IPS DF 6.9 (cell line): ENCODE results near the gene CDK19.
"Not testable (repeated sequence)": the region's sequence is repeated elsewhere in the genome, so short reads cannot be mapped to it uniquely, and the experiment has no call there.

Experiments used
- DNase-seq: peaks from one replicate; pipeline ENCODE4 v3.0.0-alpha.2; 2013; ENCODE audit warnings: low read depth, low spot score
- H3K27ac ChIP-seq: one replicate; pipeline ENCODE4 v1.5.1; 2013; ENCODE audit warnings: low read length, control low read depth
- H3K27me3 ChIP-seq: 2 replicates; pipeline ENCODE4 v1.6.1; 2013; ENCODE audit warnings: mild to moderate bottlenecking, low read length; ENCODE audit not compliant: control insufficient read depth, insufficient read depth
- H3K36me3 ChIP-seq: 2 replicates; pipeline ENCODE4 v1.6.1; 2013; ENCODE audit warnings: low read length; ENCODE audit not compliant: control insufficient read depth, insufficient read depth
- H3K4me1 ChIP-seq: 2 replicates; pipeline ENCODE4 v1.6.1; 2013; ENCODE audit warnings: low read length; ENCODE audit not compliant: control insufficient read depth, insufficient read depth
- H3K4me3 ChIP-seq: 2 replicates; pipeline ENCODE4 v1.5.1; 2013; ENCODE audit warnings: mild to moderate bottlenecking, low read length
- H3K9me3 ChIP-seq: 2 replicates; pipeline ENCODE4 v1.6.1; 2013; ENCODE audit warnings: low read length, inconsistent platforms; ENCODE audit not compliant: control insufficient read depth, insufficient read depth
- WGBS: extraction: QIAGEN DNeasy Blood & Tissue Kit; methylation state at CpG from one replicate; pipeline ENCODE4 v1.1.7; 2013; ENCODE audit warnings: mixed read lengths, missing lambda C conversion rate; ENCODE audit not compliant: insufficient read length, insufficient coverage; 5-methylcytosine and 5-hydroxymethylcytosine counted together

The CDK19 gene

GRCh38 chr6:110593637-110594036 is 221.6 kb downstream of the CDK19 start:
- Histone ChIP-seq H3K4me3 (no peak overlapping the region), H3K9me3 (no peaks in the 10 kb centered on the region), H3K36me3 (no peaks in the 10 kb centered on the region), H3K4me1 (no peaks in the 10 kb centered on the region), H3K27ac (no peak overlapping the region), H3K27me3 (no peaks in the 10 kb centered on the region)
- WGBS: no CpG with 5 or more reads among the region's 1 CpG
- no peak for DNase-seq

GRCh38 chr6:110592765-110593164 is 222.5 kb downstream of the CDK19 start:
- no peak overlapping the region for H3K4me3 ChIP-seq
- H3K27ac ChIP-seq: no peak overlapping the region
- no peaks in the 10 kb centered on the region for H3K36me3 ChIP-seq
- no CpG with 5 or more reads among the region's 5 CpGs for WGBS
- H3K27me3 ChIP-seq: no peaks in the 10 kb centered on the region
- H3K9me3 ChIP-seq: no peaks in the 10 kb centered on the region
- H3K4me1 ChIP-seq: no peaks in the 10 kb centered on the region
- no peak for DNase-seq

GRCh38 chr6:110590821-110591351 is 224.4 kb downstream of the CDK19 start:
- Histone ChIP-seq H3K27me3 (no peaks in the 10 kb centered on the region), H3K9me3 (no peaks in the 10 kb centered on the region), H3K36me3 (no peaks in the 10 kb centered on the region), H3K4me3 (no peak overlapping the region), H3K4me1 (no peaks in the 10 kb centered on the region), H3K27ac (no peak overlapping the region)
- DNase-seq: no peak
- WGBS: no CpG with 5 or more reads among the region's 3 CpGs

- no CpG with 5 or more reads among the region's 6 CpGs for whole genome bisulfite sequencing
Observed at GRCh38 chr6:110589865-110590513, 225.3 kb downstream of the CDK19 start.

GRCh38 chr6:110587328-110587727 is 227.9 kb downstream of the CDK19 start:
- Histone ChIP-seq H3K36me3 (no peaks in the 10 kb centered on the region), H3K27ac (no peak overlapping the region), H3K27me3 (no peaks in the 10 kb centered on the region), H3K9me3 (no peaks in the 10 kb centered on the region), H3K4me1 (no peaks in the 10 kb centered on the region), H3K4me3 (no peak overlapping the region)
- no peak for DNase-seq
- no CpG with 5 or more reads among the region's 2 CpGs for WGBS

More at GRCh38 chr6:110589865-110590513, 225.3 kb downstream of the CDK19 start:
- no peak for DNase-seq
- H3K4me3 ChIP-seq: no peak overlapping the region
- no peaks in the 10 kb centered on the region for H3K27me3 ChIP-seq
- H3K36me3 ChIP-seq: no peaks in the 10 kb centered on the region
- H3K9me3 ChIP-seq: no peaks in the 10 kb centered on the region
- H3K27ac ChIP-seq: no peak overlapping the region
- H3K4me1 ChIP-seq: no peaks in the 10 kb centered on the region

- peak; percentile 5 for DNase-seq
- no peaks in the 10 kb centered on the region for H3K27me3 ChIP-seq
- no peak overlapping the region for H3K4me3 ChIP-seq
- H3K36me3 ChIP-seq: no peaks in the 10 kb centered on the region
- no peaks in the 10 kb centered on the region for H3K4me1 ChIP-seq
- H3K9me3 ChIP-seq: no peaks in the 10 kb centered on the region
- H3K27ac ChIP-seq: no peak overlapping the region
Observed at GRCh38 chr6:110581679-110582078, 233.6 kb downstream of the CDK19 start.

- H3K9me3 ChIP-seq, H3K36me3 ChIP-seq, H3K4me3 ChIP-seq, H3K27ac ChIP-seq, H3K4me1 ChIP-seq, H3K27me3 ChIP-seq, DNase-seq: not testable (repeated sequence)
Observed at GRCh38 chr6:110577596-110578167, 237.6 kb downstream of the CDK19 start.

- no CpG with 5 or more reads among the region's 5 CpGs for WGBS
- no peak overlapping the region for H3K4me3 ChIP-seq
- no peak overlapping the region for H3K27ac ChIP-seq
- no peaks in the 10 kb centered on the region for H3K27me3 ChIP-seq
- H3K4me1 ChIP-seq: no peaks in the 10 kb centered on the region
- no peak for DNase-seq
- H3K36me3 ChIP-seq: no peaks in the 10 kb centered on the region
- H3K9me3 ChIP-seq: no peaks in the 10 kb centered on the region
Observed at GRCh38 chr6:110575925-110576463, 239.3 kb downstream of the CDK19 start.

GRCh38 chr6:110574817-110575216 is 240.5 kb downstream of the CDK19 start:
- H3K4me1 ChIP-seq: no peaks in the 10 kb centered on the region
- H3K4me3 ChIP-seq: no peak overlapping the region
- H3K27me3 ChIP-seq: no peaks in the 10 kb centered on the region
- DNase-seq: no peak
- H3K27ac ChIP-seq: no peak overlapping the region
- no CpG with 5 or more reads among the region's 3 CpGs for WGBS
- H3K9me3 ChIP-seq: no peaks in the 10 kb centered on the region
- H3K36me3 ChIP-seq: no peaks in the 10 kb centered on the region

- no CpG with 5 or more reads among the region's 2 CpGs for WGBS
- DNase-seq: no peak
- no peaks in the 10 kb centered on the region for H3K4me1 ChIP-seq
- no peak overlapping the region for H3K27ac ChIP-seq
- H3K9me3 ChIP-seq: no peaks in the 10 kb centered on the region
- no peaks in the 10 kb centered on the region for H3K27me3 ChIP-seq
- H3K36me3 ChIP-seq: no peaks in the 10 kb centered on the region
- H3K4me3 ChIP-seq: no peak overlapping the region
Observed at GRCh38 chr6:110573537-110573936, 241.7 kb downstream of the CDK19 start.

- no peak overlapping the region for H3K27ac ChIP-seq
- no peak for DNase-seq
- H3K9me3 ChIP-seq: no peaks in the 10 kb centered on the region
- no peaks in the 10 kb centered on the region for H3K36me3 ChIP-seq
- no peak overlapping the region for H3K4me3 ChIP-seq
- H3K4me1 ChIP-seq: no peaks in the 10 kb centered on the region
- H3K27me3 ChIP-seq: no peaks in the 10 kb centered on the region
Observed at GRCh38 chr6:110573136-110573535, 242.1 kb downstream of the CDK19 start.
